G401 (cell line): ENCODE measurements around the gene DENR. TPM values are rescaled to one million over a fixed set of nuclear protein-coding genes. Genes with fewer than 3 reads are reported as not detected.
A peak's percentile ranks its signal among the peaks of the same experiment; 100 is the strongest.
"Not testable (repeated sequence)": the region's sequence is repeated elsewhere in the genome, so short reads cannot be mapped to it uniquely, and the experiment has no call there.

Experiments used
- DNase-seq: peaks from one replicate; pipeline ENCODE4 v3.0.0-alpha.2; 2015; ENCODE audit warnings: low spot score
- in situ Hi-C: cut with HindIII; loops from 2 replicates; pipeline ENCODE4 v1.10.0; 2016; ENCODE audit warnings: low sequenced_read_pairs, mixed read lengths
- total RNA-seq: library from RNA; depleted of rRNA; stranded (reverse); fragments of >200 nt; shearing (Covaris generic); gene quantifications from 2 replicates; pipeline ENCODE4 v1.2.3, GENCODE V29; 2014; rRNA removed

The DENR gene
- total RNA-seq, result 21.9 and 23.4 TPM in 2 replicates

- in situ Hi-C loops, result no loop called here
- peak; percentile 96 for DNase-seq
Measured at GRCh38 chr12:122752464-122753318, at the start of gene DENR. Gene DENR (plus strand): TSS chr12:122752824. CDS start chr12:122753702, 878 bp downstream.

GRCh38 chr12:122702890-122703611 is 49.6 kb upstream of the DENR start, which contains the start of gene HCAR2:
Gene HCAR2 (minus strand): TSS chr12:122703357. CDS start chr12:122703283, 74 bp downstream.
- in situ Hi-C loops, result not testable (repeated sequence)
- peak; percentile 17 for DNase-seq

GRCh38 chr12:122703841-122704240 is 48.8 kb upstream of the DENR start:
- DNase-seq, in situ Hi-C loops: not testable (repeated sequence)

- DNase-seq, in situ Hi-C loops: not testable (repeated sequence)
Measured at GRCh38 chr12:122709287-122709686, 43.3 kb upstream of the DENR start.

GRCh38 chr12:122710341-122710740 is 42.3 kb upstream of the DENR start:
- in situ Hi-C loops, DNase-seq: not testable (repeated sequence)

- DNase-seq, in situ Hi-C loops: not testable (repeated sequence)
Measured at GRCh38 chr12:122711266-122711665, 41.4 kb upstream of the DENR start.

- DNase-seq, in situ Hi-C loops: not testable (repeated sequence)
Measured at GRCh38 chr12:122713491-122714188, 39.0 kb upstream of the DENR start.

- in situ Hi-C loops, DNase-seq: not testable (repeated sequence)
Measured at GRCh38 chr12:122715211-122715610, 37.4 kb upstream of the DENR start.

GRCh38 chr12:122716658-122717057 is 36.0 kb upstream of the DENR start, which contains the start of gene HCAR3:
Gene HCAR3 (minus strand): TSS chr12:122716811. CDS start chr12:122716737, 74 bp downstream.
- in situ Hi-C loops, result not testable (repeated sequence)
- DNase-seq, result peak; percentile 15

GRCh38 chr12:122721057-122721545 is 31.5 kb upstream of the DENR start:
- in situ Hi-C loops, result no loop called here
- DNase-seq, result no peak

- in situ Hi-C loops, result no loop called here
Measured at GRCh38 chr12:122722387-122722786, 30.2 kb upstream of the DENR start.

GRCh38 chr12:122724641-122725243 is 27.9 kb upstream of the DENR start:
- in situ Hi-C loops, result no loop called here
- no peak for DNase-seq

More at GRCh38 chr12:122722387-122722786, 30.2 kb upstream of the DENR start:
- DNase-seq, result no peak

GRCh38 chr12:122725452-122726079 is 27.1 kb upstream of the DENR start:
- in situ Hi-C loops, result no loop called here
- no peak for DNase-seq

- DNase-seq, result no peak
- in situ Hi-C loops, result no loop called here
Measured at GRCh38 chr12:122726080-122726558, 26.5 kb upstream of the DENR start.

- DNase-seq, result no peak
- in situ Hi-C loops, result no loop called here
Measured at GRCh38 chr12:122729583-122730214, 22.9 kb upstream of the DENR start.

- no peak for DNase-seq
Measured at GRCh38 chr12:122730215-122731014, 22.2 kb upstream of the DENR start, which contains the start of gene HCAR1. Gene HCAR1 (minus strand): TSS chr12:122730844. CDS start chr12:122730339, 505 bp downstream.

GRCh38 chr12:122732170-122732569 is 20.5 kb upstream of the DENR start:
- in situ Hi-C loops, result no loop called here
- no peak for DNase-seq

More at GRCh38 chr12:122730215-122731014, 22.2 kb upstream of the DENR start, which contains the start of gene HCAR1:
- in situ Hi-C loops, result no loop called here
